ENCODE measurements around the gene SHCBP1L.
"Not testable (repeated sequence)": the region's sequence is repeated elsewhere in the genome, so short reads cannot be mapped to it uniquely, and the experiment has no call there.

The SHCBP1L gene

GRCh38 chr1:182965096-182965495 lies 12.1 kb upstream of the SHCBP1L start:
- no peak for DNase-seq (ENCODE audit: low read depth)

DNA sequence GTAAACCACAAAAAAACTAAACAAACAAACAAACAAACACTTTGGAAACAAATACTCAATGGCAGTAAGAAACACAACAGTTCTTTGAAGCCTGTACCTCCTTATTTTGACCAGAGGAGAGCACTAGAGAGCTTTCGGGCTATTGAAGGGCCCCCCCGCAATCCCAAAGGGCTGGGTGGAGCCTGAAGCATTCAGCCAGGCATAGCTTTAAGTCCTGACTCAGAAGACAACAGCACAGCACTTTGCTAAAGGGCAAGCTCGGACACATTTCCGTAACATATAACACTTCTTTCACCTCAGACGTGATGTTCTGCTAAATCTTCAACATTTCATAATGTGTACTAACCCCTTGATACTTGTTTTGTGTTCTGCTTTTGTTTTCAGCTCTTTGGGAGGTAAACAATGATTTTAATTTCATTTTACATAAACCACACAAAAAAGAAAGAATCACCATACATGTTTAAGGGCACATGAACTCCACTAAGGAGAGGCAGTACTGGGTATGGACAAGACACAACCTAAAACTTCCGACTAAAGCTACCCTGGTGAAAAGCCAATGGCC lies 9.7 kb upstream of the SHCBP1L start:
- peak; percentile 3 for DNase-seq (ENCODE audit: low read depth)

GRCh38 chr1:182960046-182960445 lies 7.1 kb upstream of the SHCBP1L start:
- no peak for DNase-seq (ENCODE audit: low read depth)

GRCh38 chr1:182957902-182958395 lies 5.0 kb upstream of the SHCBP1L start:
- no peak for DNase-seq (ENCODE audit: low read depth)

- DNase-seq (ENCODE audit: low read depth) = no peak
Observed at GRCh38 chr1:182956708-182957365, 3.9 kb upstream of the SHCBP1L start.

GRCh38 chr1:182955596-182956588 lies 2.9 kb upstream of the SHCBP1L start:
- no peak for DNase-seq (ENCODE audit: low read depth)

GRCh38 chr1:182953826-182954225 lies 860 bp upstream of the SHCBP1L start:
- no peak for DNase-seq (ENCODE audit: low read depth)

DNA sequence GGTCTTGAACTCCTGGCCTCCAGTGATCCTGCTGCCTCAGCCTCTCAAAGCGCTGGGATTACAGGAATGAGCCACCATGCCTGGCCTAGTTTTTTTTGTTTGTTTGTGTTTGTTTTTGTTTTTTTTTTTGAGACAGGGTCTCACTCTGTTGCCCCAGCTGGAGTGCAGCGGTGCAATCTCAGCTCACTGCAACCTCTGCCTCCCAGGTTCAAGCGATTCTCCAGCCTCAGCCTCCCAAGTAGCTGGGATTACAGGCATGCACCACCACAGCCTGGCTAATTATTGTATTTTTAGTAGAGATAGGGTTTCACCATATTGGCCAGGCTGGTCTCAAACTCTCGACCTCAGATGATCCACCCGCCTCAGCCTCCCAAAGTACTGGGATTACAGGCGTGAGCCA lies 9.6 kb downstream of the SHCBP1L start:
- DNase-seq (ENCODE audit: low read depth) = not testable (repeated sequence)

- DNase-seq (ENCODE audit: low read depth) = not testable (repeated sequence)
Observed at GRCh38 chr1:182942145-182942544, 10.8 kb downstream of the SHCBP1L start.

DNA sequence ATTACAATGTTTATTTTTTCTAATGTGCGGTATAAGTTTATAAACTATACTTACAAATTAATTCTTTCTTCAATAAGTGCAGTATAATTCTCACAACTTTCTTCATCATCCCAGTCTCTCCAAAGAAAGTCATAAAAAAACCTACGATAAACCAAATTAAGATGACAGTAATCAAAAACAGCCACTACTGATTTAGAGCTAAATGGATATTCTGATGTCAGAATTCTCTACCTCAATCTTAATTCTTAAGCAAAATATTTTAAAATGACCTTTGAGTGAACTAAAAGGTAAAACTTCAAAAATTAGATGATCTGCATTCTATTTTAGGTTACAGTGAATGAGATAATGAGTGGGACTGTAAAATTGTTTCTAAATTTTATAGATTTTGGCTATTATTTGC lies 13.6 kb downstream of the SHCBP1L start:
- DNase-seq (ENCODE audit: low read depth) = no peak

GRCh38 chr1:182935716-182936115 lies 17.2 kb downstream of the SHCBP1L start:
- no peak for DNase-seq (ENCODE audit: low read depth)

DNA sequence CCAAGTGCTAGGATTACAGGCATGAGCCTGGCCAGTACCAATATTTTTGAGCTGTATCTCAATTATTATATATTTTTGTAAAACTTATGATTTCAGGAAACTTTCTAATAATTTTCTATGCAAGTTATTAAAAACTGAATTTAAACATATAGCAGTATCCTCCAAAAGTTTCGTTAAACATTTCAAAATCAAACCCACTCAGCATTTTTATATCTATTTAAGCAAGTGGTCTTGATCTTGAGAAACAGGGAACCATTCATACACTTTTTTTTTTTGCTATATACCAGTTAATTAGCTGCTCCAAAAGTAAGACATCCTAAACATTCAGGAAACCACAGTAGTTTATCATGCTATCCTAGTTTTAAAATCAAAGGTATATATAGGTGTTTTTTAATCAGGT lies 22.0 kb downstream of the SHCBP1L start:
- no peak for DNase-seq (ENCODE audit: low read depth)

DNA sequence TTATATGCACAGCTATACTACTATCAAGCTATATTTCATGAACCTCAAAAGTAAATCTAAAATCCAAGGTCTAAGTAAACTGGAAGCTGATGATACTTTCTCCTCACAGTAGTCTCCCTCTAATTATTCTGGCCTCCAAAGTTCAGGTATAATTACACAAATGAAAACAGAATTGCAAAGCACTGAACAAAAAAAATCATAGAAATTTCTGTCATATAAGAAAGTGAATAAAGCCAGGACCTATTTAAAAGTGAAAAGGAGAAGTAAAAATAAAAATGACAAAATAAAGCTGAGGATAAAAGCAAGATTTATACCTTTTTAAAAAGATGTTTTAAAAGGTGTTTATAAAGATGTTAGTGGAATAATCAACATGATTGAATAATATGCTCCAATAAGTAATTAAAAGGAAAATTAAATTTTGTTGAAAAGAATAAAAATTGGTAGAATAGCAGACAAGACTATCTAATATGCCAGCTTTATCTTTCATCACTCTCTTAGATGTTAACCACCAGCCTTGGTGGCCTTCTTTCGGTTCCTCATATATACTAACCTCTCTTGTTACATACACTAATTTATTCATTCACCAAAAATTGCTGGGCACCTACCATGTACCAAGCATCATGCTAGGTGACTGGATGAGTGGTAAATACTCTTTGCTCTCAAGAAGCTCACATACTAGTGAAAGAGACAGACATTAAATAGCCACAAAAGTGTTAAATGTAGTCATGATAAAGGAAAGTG lies 25.1 kb downstream of the SHCBP1L start:
- no peak for DNase-seq (ENCODE audit: low read depth)

DNA sequence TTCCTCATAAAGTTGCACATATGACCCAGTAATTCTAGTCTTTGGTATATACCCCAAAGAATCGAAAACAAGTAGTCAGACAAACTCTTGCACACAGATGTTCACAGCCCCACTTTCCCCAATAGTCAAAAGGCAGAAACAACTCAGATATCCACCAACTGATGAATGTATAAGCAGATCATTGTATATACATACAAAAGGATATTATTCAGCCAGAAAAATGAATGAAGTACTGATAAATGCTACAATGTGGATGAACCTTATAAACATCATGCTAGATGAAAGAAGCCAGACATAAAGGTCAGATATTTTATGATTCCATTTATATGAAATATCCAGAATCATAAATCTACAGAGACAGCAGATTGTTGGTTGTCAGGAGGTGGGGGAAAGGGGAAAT lies 27.3 kb downstream of the SHCBP1L start:
- no peak for DNase-seq (ENCODE audit: low read depth)

DNA sequence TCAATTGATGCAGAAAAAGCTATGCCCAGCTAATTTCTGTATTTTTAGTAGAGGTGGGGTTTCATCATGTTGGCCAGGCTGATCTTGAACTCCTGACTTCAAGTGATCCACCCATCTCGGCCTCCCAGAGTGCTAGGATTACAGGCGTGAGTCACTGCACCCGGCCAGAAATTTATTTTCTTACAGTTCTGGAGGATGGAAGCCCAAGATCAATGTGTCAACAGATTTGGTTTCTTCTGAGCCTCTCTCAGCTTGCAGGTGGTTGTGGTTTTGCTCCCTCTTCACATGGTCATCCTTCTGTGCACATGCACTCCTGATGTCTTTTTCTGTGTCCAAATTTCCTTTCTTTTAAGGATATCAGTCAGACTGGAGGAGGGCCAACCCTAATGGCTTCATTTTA lies 35.6 kb downstream of the SHCBP1L start:
- no peak for DNase-seq (ENCODE audit: low read depth)

DNA sequence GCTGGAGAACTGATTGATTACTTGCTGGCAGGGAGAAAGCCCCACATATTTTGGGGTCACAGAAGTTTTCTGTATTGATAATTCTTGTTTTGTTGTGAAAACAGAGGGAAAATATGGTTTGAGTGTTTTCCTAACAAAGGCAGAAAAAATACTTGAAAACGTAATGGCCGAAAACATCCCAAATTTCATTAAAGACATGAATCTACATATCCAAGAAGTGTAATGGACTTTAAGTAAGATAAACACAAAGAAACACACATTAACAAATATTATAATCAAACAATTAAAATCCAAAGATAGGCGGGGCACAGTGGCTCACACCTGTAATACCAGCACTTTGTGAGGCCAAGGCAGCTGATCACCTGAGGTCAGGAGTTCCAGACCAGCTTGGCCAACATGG lies 39.6 kb downstream of the SHCBP1L start:
- DNase-seq (ENCODE audit: low read depth) = no peak

GRCh38 chr1:182910143-182910542 lies 42.8 kb downstream of the SHCBP1L start:
- DNase-seq (ENCODE audit: low read depth) = no peak

DNA sequence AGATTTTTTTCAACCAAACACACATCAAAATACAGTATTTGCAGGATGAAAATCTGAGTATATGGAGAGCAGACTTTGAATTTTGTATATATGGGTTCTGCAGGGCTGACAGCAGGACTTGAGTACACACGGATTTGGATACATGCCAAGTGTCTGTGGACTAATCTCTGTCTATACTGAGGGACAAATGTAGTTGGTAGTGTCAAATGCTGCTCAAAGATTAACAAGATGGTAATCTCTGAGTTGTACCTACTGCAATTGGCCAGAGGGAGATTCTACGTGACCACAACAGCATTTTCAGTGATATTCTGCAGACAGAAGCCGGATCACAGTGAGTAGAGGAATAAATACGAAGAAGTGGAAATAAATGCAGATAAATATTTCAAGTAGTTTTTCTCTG lies 43.4 kb downstream of the SHCBP1L start:
- no peak for DNase-seq (ENCODE audit: low read depth)

GRCh38 chr1:182905321-182905720 lies 47.6 kb downstream of the SHCBP1L start:
- no peak for DNase-seq (ENCODE audit: low read depth)

GRCh38 chr1:182901946-182902345 lies 51.0 kb downstream of the SHCBP1L start:
- not testable (repeated sequence) for DNase-seq (ENCODE audit: low read depth)

GRCh38 chr1:182897696-182898095 lies 55.3 kb downstream of the SHCBP1L start:
- DNase-seq (ENCODE audit: low read depth) = no peak
